Mucosa of gallbladder (tissue), 1 donor: Measurements from ENCODE around the gene CWC22. TPM values are rescaled to one million over a fixed set of nuclear protein-coding genes. Genes with fewer than 3 reads are reported as not detected.

Experiments used
- total RNA-seq: library from RNA; stranded (reverse); gene quantifications from one replicate; pipeline ENCODE4 v1.2.1, GENCODE V29; 2021
- donor health status: DM: no; HTN: no; CAD: no.

The CWC22 gene
- total RNA-seq, 1 donor from 2014 or later, result 13.6 TPM

Other genes with a start within 250 kb of the CWC22 start
- 3.2 TPM for gene ZNF385B, start 145.7 kb downstream of the CWC22 start, total RNA-seq